ENCODE results near the gene USP8. TPM values are rescaled to one million over a fixed set of nuclear protein-coding genes. Genes with fewer than 3 reads are reported as not detected.

The USP8 gene
- 53.8 and 59.6 TPM in 2 replicates for total RNA-seq

DNA sequence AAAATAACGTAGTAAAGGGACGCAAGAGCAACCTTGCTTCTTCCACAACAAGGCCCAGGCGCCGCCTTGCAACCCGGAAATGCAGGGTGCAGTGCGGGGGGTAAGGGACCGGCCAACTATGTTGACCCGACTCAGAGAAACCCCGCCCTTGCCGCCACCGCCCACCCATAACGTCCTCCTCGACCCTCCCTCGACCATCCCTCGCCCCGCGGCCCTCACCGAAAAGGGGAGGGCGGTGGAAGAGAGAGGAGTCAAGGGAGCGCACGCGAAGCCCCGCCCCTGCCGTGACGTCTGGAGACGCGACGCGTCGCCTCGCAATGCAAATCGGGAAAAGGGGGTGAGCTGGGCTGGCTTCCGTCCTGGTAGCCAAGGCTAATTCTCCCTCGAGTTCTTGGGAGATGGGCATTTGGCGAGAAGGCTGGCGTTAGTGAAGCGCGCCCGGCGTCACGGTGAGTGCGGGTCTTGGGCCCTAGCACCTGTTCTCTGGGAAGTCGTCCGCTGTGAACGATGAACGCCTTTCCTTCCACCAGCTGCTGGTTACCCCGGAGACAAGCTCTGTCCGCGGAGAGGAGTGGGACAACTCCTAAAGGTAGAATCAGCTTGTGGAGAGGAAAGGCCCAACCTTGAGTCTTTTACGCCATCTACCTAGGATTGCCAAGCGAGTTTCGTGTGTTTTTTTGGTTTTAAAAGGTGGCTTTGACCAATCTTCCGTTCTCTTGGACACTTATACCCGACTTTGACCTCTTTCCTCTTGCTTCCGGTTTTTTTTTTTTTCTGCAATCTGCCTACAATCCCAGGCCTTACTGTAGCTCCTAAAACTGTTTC is at the start of gene USP8:
TSS of gene USP8 (plus strand) at position 340 of the 825 bp plus-strand sequence. CDS start 14,669 bp downstream, outside the sequence.

GRCh38 chr15:50546566-50546965 is 122.4 kb downstream of the USP8 start, which contains the start of gene USP50:
USP50 (minus strand) TSS chr15:50546666; CDS start chr15:50546525, 141 bp downstream.

Small RNA genes within 50 kb of the gene (small RNA-seq; reads per million reads assigned to genes)
- gene RNA5SP395 (ENCODE audit: low replicate concordance) = not detected

Other genes with a start within 250 kb of the USP8 start
- gene SLC27A2, start 242.2 kb upstream of the USP8 start, total RNA-seq = 0.66 TPM in 1 of 2 replicates, not detected in the other
- not detected in 2 replicates for gene HDC, start 158.7 kb upstream of the USP8 start, total RNA-seq
- 36.5 and 78.5 TPM in 2 replicates for gene GABPB1, start 69.2 kb upstream of the USP8 start, total RNA-seq
- 0.29 TPM in 1 of 2 replicates, not detected in the other for gene USP50, start 122.3 kb downstream of the USP8 start, total RNA-seq